ENCODE results near the gene THEMIS.

DNA sequence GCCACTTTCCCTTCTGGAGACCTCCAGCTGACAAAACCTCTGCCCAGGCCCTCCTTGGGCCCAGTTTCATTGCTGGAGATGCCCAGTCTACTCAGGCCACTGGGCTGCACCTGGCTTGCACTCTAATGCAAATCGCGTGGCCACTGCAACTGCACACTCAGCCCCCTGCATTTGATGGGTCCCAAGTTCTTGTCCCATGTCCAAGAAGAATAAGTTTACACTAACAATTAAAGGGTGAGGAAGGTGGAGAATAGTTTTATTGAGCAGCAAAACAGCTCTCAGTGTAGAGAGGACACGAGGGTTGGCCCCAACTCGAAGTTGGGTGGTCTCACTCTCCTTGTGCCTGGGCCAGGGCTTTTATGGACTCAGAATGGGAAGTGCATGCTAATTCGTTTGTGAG lies 31.9 kb upstream of the THEMIS start:
- no peak for TF ChIP-seq POLR2A (IDR thresholded peaks at IDR 0.05)
- TF ChIP-seq, protein P1, sequence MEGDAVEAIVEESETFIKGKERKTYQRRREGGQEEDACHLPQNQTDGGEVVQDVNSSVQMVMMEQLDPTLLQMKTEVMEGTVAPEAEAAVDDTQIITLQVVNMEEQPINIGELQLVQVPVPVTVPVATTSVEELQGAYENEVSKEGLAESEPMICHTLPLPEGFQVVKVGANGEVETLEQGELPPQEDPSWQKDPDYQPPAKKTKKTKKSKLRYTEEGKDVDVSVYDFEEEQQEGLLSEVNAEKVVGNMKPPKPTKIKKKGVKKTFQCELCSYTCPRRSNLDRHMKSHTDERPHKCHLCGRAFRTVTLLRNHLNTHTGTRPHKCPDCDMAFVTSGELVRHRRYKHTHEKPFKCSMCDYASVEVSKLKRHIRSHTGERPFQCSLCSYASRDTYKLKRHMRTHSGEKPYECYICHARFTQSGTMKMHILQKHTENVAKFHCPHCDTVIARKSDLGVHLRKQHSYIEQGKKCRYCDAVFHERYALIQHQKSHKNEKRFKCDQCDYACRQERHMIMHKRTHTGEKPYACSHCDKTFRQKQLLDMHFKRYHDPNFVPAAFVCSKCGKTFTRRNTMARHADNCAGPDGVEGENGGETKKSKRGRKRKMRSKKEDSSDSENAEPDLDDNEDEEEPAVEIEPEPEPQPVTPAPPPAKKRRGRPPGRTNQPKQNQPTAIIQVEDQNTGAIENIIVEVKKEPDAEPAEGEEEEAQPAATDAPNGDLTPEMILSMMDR (IDR thresholded peaks at IDR 0.05) = no peak
